ENCODE results near the gene TMEM17. TPM values are rescaled to one million over a fixed set of nuclear protein-coding genes. Genes with fewer than 3 reads are reported as not detected.

TMEM17 gene
- total and polyA plus RNA-seq, 9 of the 15 experiments (the other 6 are each of a cell fraction or from before 2014, with no cell fraction given): 0.58 to 2.2 (median 1.2) TPM

- TF ChIP-seq KLF1 (tag; IDR thresholded peaks at IDR 0.05) (peak; percentile 52; the same call in 1 of the 2 replicates), TAF15 (IDR thresholded peaks at IDR 0.05; ENCODE audit: low read depth, low read length) (no peak), ZNF408 (CRISPR knock-in tag; IDR thresholded peaks at IDR 0.05; ENCODE audit: low read depth) (no peak), WHSC1 (IDR thresholded peaks at IDR 0.05; ENCODE audit: low read length) (no peak), PBX2 (CRISPR knock-in tag; IDR thresholded peaks at IDR 0.05; ENCODE audit: low read depth) (no peak), PBX2 (tag; conservative IDR thresholded peaks at IDR 0.05; ENCODE audit: low read depth) (no peak), GABPB1 (CRISPR knock-in tag; IDR thresholded peaks at IDR 0.05) (peak; percentile 63; the same call in 1 of the 2 replicates), SMAD3 (CRISPR knock-in tag; conservative IDR thresholded peaks at IDR 0.05) (no peak), ETS2 (tag; IDR thresholded peaks at IDR 0.05; ENCODE audit: borderline replicate concordance, poor library complexity, severe bottlenecking) (no peak), BRF2 (IDR thresholded peaks at IDR 0.05; ENCODE audit: borderline replicate concordance, insufficient read depth, insufficient read length) (no peak), CREB1 (IDR thresholded peaks at IDR 0.05) (no peak), CREB1 (CRISPR knock-in tag; IDR thresholded peaks at IDR 0.05) (peak; percentile 17; the same call in 1 of the 2 replicates), HMBOX1 (IDR thresholded peaks at IDR 0.05) (no peak), BDP1 (IDR thresholded peaks at IDR 0.05; ENCODE audit: insufficient read depth, insufficient read length) (no peak), CTCFL (IDR thresholded peaks at IDR 0.05; ENCODE audit: borderline replicate concordance, insufficient read depth, low read depth, low read length, poor library complexity, severe bottlenecking) (no peak), ZNF253 (CRISPR knock-in tag; conservative IDR thresholded peaks at IDR 0.05) (no peak), NFATC3 (IDR thresholded peaks at IDR 0.05) (no peak), ZSCAN32 (CRISPR knock-in tag; IDR thresholded peaks at IDR 0.05) (no peak), RBM39 (optimal IDR thresholded peaks at IDR 0.05; ENCODE audit: low read depth, low read length) (no peak), RBM17 (IDR thresholded peaks at IDR 0.05; ENCODE audit: borderline replicate concordance, low read depth, low read length) (no peak), ATF1 (CRISPR knock-in tag; IDR thresholded peaks at IDR 0.05) (no peak), ATF1 (tag; IDR thresholded peaks at IDR 0.05) (0 out of 2 replicates have a peak, but pooled peaks have one; percentile 31)
Observed at GRCh38 chr2:62456721-62457539, 49.1 kb downstream of the TMEM17 start (continued).
